GM21381 (cell line): ENCODE results near the gene MRPL50.

ENCODE experiments used
- ATAC-seq: cut with Tn5 transposase; IDR thresholded peaks from one replicate; pipeline ENCODE4 v1.9.1; 2021; ENCODE audit warnings: mild to moderate bottlenecking, moderate library complexity; ENCODE audit not compliant: unreplicated experiment

The MRPL50 gene

GRCh38 chr9:101380295-101380694 lies 18.1 kb downstream of the MRPL50 start:
- ATAC-seq = no peak

GRCh38 chr9:101376111-101376848 lies 22.1 kb downstream of the MRPL50 start:
- no peak for ATAC-seq

GRCh38 chr9:101375546-101375945 lies 22.9 kb downstream of the MRPL50 start:
- ATAC-seq = no peak

- no peak for ATAC-seq
Measured at GRCh38 chr9:101372327-101373118, 25.9 kb downstream of the MRPL50 start.

- no peak for ATAC-seq
Measured at GRCh38 chr9:101371813-101372212, 26.6 kb downstream of the MRPL50 start.

GRCh38 chr9:101369884-101370531 lies 28.4 kb downstream of the MRPL50 start:
- no peak for ATAC-seq

GRCh38 chr9:101369286-101369685 lies 29.1 kb downstream of the MRPL50 start:
- ATAC-seq = no peak

- no peak for ATAC-seq
Measured at GRCh38 chr9:101367323-101367722, 31.1 kb downstream of the MRPL50 start.

GRCh38 chr9:101366038-101366756 lies 32.2 kb downstream of the MRPL50 start:
- no peak for ATAC-seq

- ATAC-seq = no peak
Measured at GRCh38 chr9:101365181-101365580, 33.2 kb downstream of the MRPL50 start.

GRCh38 chr9:101362450-101362849 lies 36.0 kb downstream of the MRPL50 start:
- no peak for ATAC-seq

- ATAC-seq = no peak
Measured at GRCh38 chr9:101360647-101361046, 37.8 kb downstream of the MRPL50 start.

- ATAC-seq = no peak
Measured at GRCh38 chr9:101359679-101360078, 38.7 kb downstream of the MRPL50 start.

GRCh38 chr9:101356619-101357018 lies 41.8 kb downstream of the MRPL50 start:
- no peak for ATAC-seq

GRCh38 chr9:101354765-101355708 lies 43.4 kb downstream of the MRPL50 start:
- no peak for ATAC-seq

- ATAC-seq = no peak
Measured at GRCh38 chr9:101354143-101354764, 44.2 kb downstream of the MRPL50 start.

GRCh38 chr9:101353683-101354082 lies 44.7 kb downstream of the MRPL50 start:
- ATAC-seq = no peak

GRCh38 chr9:101352892-101353463 lies 45.4 kb downstream of the MRPL50 start:
- no peak for ATAC-seq

GRCh38 chr9:101350285-101350684 lies 48.1 kb downstream of the MRPL50 start:
- no peak for ATAC-seq
